Thyroid gland (tissue), 4 donors: ENCODE results near the gene NDST1.

Experiments
- CTCF ChIP-seq, 6 experiments: fragments of 200-600 bp in 3 of 6; fragments of 450-650 bp in 3 of 6; sonication (generic) in 3 of 6; IDR thresholded peaks; one replicate each; pipeline ENCODE4 v1.5.1; 2016 to 2019; ENCODE audit warnings: antibody characterized with exemption in 6 of 6, mild to moderate bottlenecking in 2 of 6, inconsistent platforms in 1 of 6, moderate library complexity in 1 of 6
- POLR2A ChIP-seq, 2 donors: fragments of 450-650 bp; IDR thresholded peaks; one replicate each; pipeline ENCODE4 v1.6.1; 2017; ENCODE audit warnings: antibody characterized with exemption in 2 of 2, mild to moderate bottlenecking in 2 of 2, moderate library complexity in 1 of 2

DNA sequence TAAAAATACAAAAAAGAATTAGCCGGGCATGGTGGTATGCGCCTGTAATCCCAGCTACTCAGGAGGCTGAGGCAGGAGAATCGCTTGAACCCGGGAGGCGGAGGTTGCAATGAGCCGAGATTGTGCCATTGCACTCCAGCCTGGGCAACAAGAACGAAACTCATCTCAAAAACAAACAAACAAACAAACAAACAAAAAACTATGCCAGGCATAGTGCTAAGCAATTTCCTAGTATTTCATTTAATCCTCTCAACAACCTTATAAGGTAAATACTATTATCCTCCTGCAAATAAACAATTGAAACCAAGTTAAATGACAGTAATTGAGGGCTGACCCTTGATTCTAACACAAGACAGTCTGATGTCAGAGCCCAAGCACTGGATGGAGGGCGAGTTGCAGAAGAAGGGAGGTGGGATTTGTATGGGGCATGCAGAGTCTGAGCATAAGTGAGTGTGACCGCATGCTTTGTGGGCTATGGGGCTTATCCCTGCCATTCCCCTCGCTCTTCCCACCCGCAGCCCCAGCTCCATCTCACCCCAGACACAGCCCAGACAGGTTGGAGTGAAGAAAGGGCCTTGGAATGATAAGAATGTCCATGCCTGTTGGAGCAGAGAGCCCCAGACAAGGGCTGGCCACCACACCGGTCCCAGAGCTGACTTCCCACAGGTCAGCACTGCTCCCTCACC, 34.1 kb upstream of the NDST1 start:
- TF ChIP-seq CTCF (IDR thresholded peaks at IDR 0.05) (no peak), POLR2A (IDR thresholded peaks at IDR 0.05) (peak in 1 of 2 donors; percentile 12)
